Vagina (tissue), 2 donors: Measurements from ENCODE around the gene ZNF10. TPM values are rescaled to one million over a fixed set of nuclear protein-coding genes. Genes with fewer than 3 reads are reported as not detected.
A peak's percentile ranks its signal among the peaks of the same experiment; 100 is the strongest.

Source experiments
- DNase-seq, 2 donors: peaks; one replicate each; pipeline ENCODE4 v3.0.0-alpha.2; 2017; ENCODE audit errors: extremely low spot score in 2 of 2
- H3K27ac ChIP-seq: fragments of 200-600 bp; sonication (generic); one replicate; pipeline ENCODE4 v1.5.1; 2019
- H3K27me3 ChIP-seq: fragments of 200-600 bp; sonication (generic); one replicate; pipeline ENCODE4 v1.5.1; 2019
- H3K36me3 ChIP-seq, 2 donors: fragments of 200-600 bp; sonication (generic); one replicate each; pipeline ENCODE4 v1.5.1; 2017 to 2019
- H3K4me1 ChIP-seq: fragments of 200-600 bp; sonication (generic); one replicate; pipeline ENCODE4 v1.5.1; 2019
- H3K4me3 ChIP-seq, 2 donors: fragments of 200-600 bp; sonication (generic); 1 replicate in 1 of 2; 2 replicates in 1 of 2; pipeline ENCODE4 v1.5.1; 2016 to 2019
- H3K9me3 ChIP-seq: fragments of 200-600 bp; sonication (generic); one replicate; pipeline ENCODE4 v1.5.1; 2019
- CTCF ChIP-seq, 3 experiments: fragments of 450-650 bp in 2 of 3; fragments of 200-600 bp in 1 of 3; sonication (generic) in 1 of 3; IDR thresholded peaks; one replicate each; pipeline ENCODE4 v1.5.1; 2017 to 2019; ENCODE audit warnings: antibody characterized with exemption in 3 of 3, mild to moderate bottlenecking in 2 of 3, moderate library complexity in 2 of 3
- POLR2A ChIP-seq, 2 donors: fragments of 450-650 bp; IDR thresholded peaks; one replicate each; pipeline ENCODE4 v1.6.1; 2017; ENCODE audit warnings: antibody characterized with exemption in 2 of 2, mild to moderate bottlenecking in 2 of 2, moderate library complexity in 2 of 2
- POLR2AphosphoS5 ChIP-seq, 2 donors: sonication (generic); formaldehyde crosslinking; IDR thresholded peaks; one replicate each; pipeline ENCODE4 v1.9.0; 2017; ENCODE audit warnings: antibody characterized with exemption in 2 of 2, mild to moderate bottlenecking in 2 of 2, low read depth in 1 of 2; ENCODE audit not compliant: insufficient read depth in 1 of 2
- intact Hi-C: fragments of 100-400 bp; cut with DNase I; formaldehyde crosslinking; loops from one replicate; pipeline ENCODE4 v1.15.1; 2023
- total RNA-seq: library from RNA; depleted of rRNA; stranded (reverse); fragments of >200 nt; gene quantifications from one replicate; pipeline ENCODE4 v1.2.3, GENCODE V29; 2016

ZNF10 gene
- total RNA-seq, result 10.8 TPM

GRCh38 chr12:133130038-133130807 is at the start of gene ZNF10, which contains the start of gene ZNF891:
Gene ZNF10, plus strand, starts transcription at chr12:133130627. Its CDS starts 13,866 bp downstream, at chr12:133144493.
Gene ZNF891, minus strand, starts transcription at chr12:133130274. Its CDS starts 8,356 bp downstream, at chr12:133121918.
- Histone ChIP-seq H3K36me3 (peaks cover 0 to 64% of the 10 kb centered on the region in 2 donors), H3K9me3 (peaks cover 43% of the 10 kb centered on the region)
- intact Hi-C loops, result loop anchor here (5.0 kb wide), 1 partner anchor 48 kb away; the partner anchor contains the start of gene ZNF140

GRCh38 chr12:133081159-133081780 is 49.2 kb upstream of the ZNF10 start:
- intact Hi-C loops, result loop anchor here (5.0 kb wide), 1 partner anchor 51 kb away; the partner anchor contains the start of genes ZNF10 and ZNF891
- Histone ChIP-seq H3K27me3 (no peaks in the 10 kb centered on the region), H3K27ac (peak overlapping the region; percentile 97), H3K9me3 (peaks cover 65% of the 10 kb centered on the region), H3K36me3 (peaks cover 21 to 50% of the 10 kb centered on the region in 2 donors), H3K4me1 (peaks cover 12% of the 10 kb centered on the region), H3K4me3 (peak overlapping the region; percentile 75 to 80)
- TF ChIP-seq POLR2A (IDR thresholded peaks at IDR 0.05) (no peak), CTCF (IDR thresholded peaks at IDR 0.05) (no peak), POLR2AphosphoS5 (IDR thresholded peaks at IDR 0.05; ENCODE audit: insufficient read depth in 1 of 2, low read depth in 1 of 2) (no peak)
- no peak for DNase-seq

More at GRCh38 chr12:133130038-133130807, at the start of gene ZNF10, which contains the start of gene ZNF891:
- DNase-seq, result peak; percentile 95 to 96
- Histone ChIP-seq H3K4me1 (peaks cover 6% of the 10 kb centered on the region), H3K27ac (peak within 1 kb of the TSS; percentile 94), H3K4me3 (peak within 1 kb of the TSS; percentile 92 to 99), H3K27me3 (no peaks in the 10 kb centered on the region)
- TF ChIP-seq CTCF (IDR thresholded peaks at IDR 0.05), result peak in 1 of 3 experiments; percentile 17
- TF ChIP-seq POLR2A (IDR thresholded peaks at IDR 0.05), result peak in 1 of 2 donors; percentile 57
- TF ChIP-seq POLR2AphosphoS5 (IDR thresholded peaks at IDR 0.05; ENCODE audit: insufficient read depth in 1 of 2, low read depth in 1 of 2), result peak; percentile 33 to 84

GRCh38 chr12:133083345-133083744 is 47.1 kb upstream of the ZNF10 start:
- DNase-seq, result no peak
- intact Hi-C loops, result loop anchor here (5.0 kb wide), 1 partner anchor 49 kb away; the partner anchor contains the start of genes ZNF10 and ZNF891
- Histone ChIP-seq H3K9me3 (peaks cover 71% of the 10 kb centered on the region), H3K27me3 (no peaks in the 10 kb centered on the region), H3K4me1 (peaks cover 12% of the 10 kb centered on the region), H3K4me3 (no peak overlapping the region), H3K27ac (no peak overlapping the region), H3K36me3 (peaks cover 30 to 70% of the 10 kb centered on the region in 2 donors)
- no peak for TF ChIP-seq POLR2A (IDR thresholded peaks at IDR 0.05)
- no peak for TF ChIP-seq POLR2AphosphoS5 (IDR thresholded peaks at IDR 0.05; ENCODE audit: insufficient read depth in 1 of 2, low read depth in 1 of 2)
- TF ChIP-seq CTCF (IDR thresholded peaks at IDR 0.05), result no peak

- TF ChIP-seq CTCF (IDR thresholded peaks at IDR 0.05) (no peak), POLR2A (IDR thresholded peaks at IDR 0.05) (no peak), POLR2AphosphoS5 (IDR thresholded peaks at IDR 0.05; ENCODE audit: insufficient read depth in 1 of 2, low read depth in 1 of 2) (no peak)
- Histone ChIP-seq H3K4me1 (no peaks in the 10 kb centered on the region), H3K27ac (no peak overlapping the region), H3K36me3 (peaks cover 15 to 97% of the 10 kb centered on the region in 2 donors), H3K4me3 (no peak overlapping the region), H3K27me3 (no peaks in the 10 kb centered on the region), H3K9me3 (peaks cover 99% of the 10 kb centered on the region)
- intact Hi-C loops, result no loop called here
- DNase-seq, result no peak
Measured at GRCh38 chr12:133105620-133106019, 24.8 kb upstream of the ZNF10 start.
